NT2/D1 (cell line): Measurements from ENCODE around the gene MED9.

ENCODE experiments used
- SUZ12 ChIP-seq: IDR thresholded peaks from 2 replicates; pipeline ENCODE4 v1.6.1; 2011; ENCODE audit not compliant: insufficient read length, insufficient read depth; ENCODE audit errors: extremely low read depth
- YY1 ChIP-seq: IDR thresholded peaks from 2 replicates; pipeline ENCODE4 v1.6.1; 2011; ENCODE audit not compliant: insufficient read length, insufficient read depth
- ZNF274 ChIP-seq: IDR thresholded peaks from 2 replicates; pipeline ENCODE4 v1.6.1; 2011; ENCODE audit warnings: mild to moderate bottlenecking, low read depth, low read length

DNA sequence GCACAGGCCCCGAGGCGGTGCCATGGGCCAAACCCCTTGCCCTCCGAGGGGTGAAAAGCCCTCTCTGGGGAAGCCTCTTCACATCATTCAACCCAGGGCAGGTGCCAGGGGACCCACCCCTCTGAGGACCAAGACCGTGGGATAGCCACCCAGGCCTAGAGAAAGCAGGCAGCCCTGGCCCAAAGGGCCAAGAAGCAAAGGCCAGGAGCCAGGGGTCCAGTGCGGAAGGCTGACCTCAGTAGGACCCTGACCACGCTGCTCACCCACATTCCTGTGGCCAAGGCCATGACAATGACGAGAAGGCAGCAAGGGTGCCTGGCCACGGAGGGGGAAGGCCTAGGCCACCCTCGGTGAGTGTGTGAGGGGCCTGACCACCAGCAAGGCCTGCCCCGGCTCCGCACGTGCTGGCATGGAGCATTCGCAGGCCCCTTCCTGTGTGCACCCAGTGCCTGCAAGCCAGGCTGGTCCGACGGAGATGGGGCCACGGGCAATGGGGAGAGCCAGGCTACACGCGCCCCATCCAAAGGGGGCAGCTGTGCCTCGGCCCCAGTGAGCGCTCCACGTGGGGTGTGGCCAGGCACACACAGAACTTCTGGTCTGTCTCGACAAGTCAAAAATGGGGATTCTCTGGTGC, 43.9 kb downstream of the MED9 start:
- TF ChIP-seq YY1 (no peak), ZNF274 (no peak), SUZ12 (no peak)
